HG03135 (cell line): ENCODE data around the gene ABCG8.
"Not testable (repeated sequence)": the region's sequence is repeated elsewhere in the genome, so short reads cannot be mapped to it uniquely, and the experiment has no call there.

Source experiments
- ATAC-seq: cut with Tn5 transposase; IDR thresholded peaks from one replicate; pipeline ENCODE4 v1.9.1; 2021; ENCODE audit warnings: mild to moderate bottlenecking, moderate library complexity; ENCODE audit not compliant: unreplicated experiment

Gene ABCG8

DNA sequence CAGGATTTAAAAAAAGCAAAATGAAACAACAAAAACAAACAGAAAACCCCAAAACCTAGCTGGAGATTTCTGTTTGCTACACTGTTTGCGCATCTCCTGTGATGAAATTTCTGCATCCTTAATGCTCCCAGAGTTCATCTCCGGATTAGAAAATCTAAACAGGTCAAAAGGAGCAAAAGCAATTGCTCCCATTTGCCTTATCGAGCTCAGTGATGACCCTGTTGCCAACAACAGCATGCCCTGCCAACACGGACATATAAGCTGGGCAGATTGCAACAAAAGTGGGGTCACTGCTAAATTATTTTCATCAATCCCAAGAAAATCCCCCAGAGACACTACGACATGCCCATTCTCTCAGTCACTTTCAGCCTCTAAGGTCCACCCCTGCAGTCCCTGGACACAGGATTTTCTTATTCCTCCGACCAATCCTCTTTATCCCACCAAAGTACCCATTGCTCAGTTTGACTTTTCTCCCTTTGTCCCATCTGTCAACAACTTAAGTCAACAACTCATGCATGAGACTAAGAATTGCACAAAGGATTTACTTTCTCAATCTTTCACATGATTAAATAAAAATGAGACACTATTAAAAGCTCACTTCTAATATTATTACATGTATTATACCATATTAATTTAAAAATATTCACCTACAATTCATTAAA is 67.8 kb downstream of the ABCG8 start:
- ATAC-seq = no peak

DNA sequence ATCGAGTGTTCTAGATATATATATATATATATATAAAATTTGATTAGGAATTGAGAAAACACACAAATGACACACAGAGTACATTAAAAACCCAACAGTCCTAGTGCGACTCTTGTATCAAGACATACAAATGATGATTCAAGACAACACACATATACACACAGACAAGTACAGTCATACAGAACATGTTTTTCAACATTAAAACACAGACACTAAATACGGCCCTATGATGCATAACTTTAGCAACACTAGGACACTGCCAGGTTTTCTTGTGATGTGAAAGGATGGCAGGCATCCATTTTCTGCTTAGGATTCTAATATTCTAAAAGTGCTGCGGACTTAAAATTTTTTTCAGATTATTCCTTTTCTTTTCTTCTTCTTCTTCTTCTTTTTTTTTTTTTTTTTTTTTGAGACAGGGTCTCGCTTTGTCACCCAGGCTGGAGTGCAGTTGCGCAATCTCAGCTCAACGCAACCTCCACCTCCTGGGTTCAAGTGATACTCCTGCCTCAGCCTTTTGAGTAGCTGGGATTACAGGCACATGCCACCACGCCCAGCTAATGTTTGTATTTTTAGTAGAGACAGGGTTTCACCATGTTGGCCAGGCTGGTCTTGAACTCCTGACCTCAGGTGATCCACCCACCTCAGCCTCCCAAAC is 72.5 kb downstream of the ABCG8 start:
- not testable (repeated sequence) for ATAC-seq

DNA sequence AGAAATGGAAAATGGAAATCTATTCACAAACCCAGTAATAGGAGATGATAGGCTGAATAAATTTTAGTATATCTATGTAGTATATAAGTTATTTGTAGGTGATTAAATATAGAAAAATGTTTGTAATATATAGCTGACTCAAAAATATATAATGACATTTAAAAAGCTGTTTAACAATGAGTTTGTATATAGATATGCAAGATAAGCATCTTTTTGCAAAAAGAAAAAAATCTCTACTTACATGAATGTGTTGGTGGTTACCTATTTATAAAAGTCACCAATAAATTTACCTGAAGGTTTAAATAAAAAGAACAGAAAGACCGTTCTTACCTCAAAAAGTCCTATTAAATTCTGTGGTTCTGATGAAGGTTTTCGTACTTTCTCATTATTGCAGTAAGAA is 85.7 kb downstream of the ABCG8 start:
- ATAC-seq = no peak

DNA sequence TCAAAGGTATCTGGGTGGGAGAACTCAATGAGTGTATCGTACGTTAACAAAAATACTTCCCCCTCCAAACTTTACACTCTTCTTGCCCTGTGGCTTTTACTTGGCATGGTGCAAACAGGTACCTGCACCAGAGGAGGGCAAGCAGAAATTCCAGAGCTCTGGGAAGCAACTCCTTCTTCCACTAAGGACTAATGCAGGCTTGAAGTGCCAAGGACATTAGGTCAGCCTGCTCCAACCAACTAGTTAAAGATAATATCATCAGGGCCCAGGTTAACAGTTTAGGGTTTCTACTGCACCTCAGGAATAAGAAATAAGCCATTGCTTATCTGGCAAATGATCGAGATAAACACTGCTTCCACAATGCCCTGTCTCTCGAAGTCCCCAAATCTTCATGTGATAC is 86.7 kb downstream of the ABCG8 start:
- ATAC-seq = no peak

DNA sequence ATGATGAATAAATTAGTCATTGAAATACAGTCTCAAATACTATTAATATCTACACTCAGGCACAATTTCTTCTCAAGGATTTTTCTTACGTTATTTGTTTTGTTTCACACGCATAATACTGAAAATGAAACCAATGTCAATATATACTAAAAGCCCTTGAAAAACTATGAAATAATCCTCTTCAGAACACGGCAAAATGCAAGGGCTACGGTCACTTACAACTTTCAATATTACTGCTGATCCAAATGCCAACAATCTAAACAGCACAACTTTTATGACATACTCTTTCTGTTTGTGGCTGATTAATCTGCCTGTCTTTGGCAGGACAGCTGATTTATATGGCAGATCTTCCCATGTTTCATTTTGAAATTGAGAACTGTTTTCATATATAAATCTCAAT is 88.7 kb downstream of the ABCG8 start:
- ATAC-seq = no peak

DNA sequence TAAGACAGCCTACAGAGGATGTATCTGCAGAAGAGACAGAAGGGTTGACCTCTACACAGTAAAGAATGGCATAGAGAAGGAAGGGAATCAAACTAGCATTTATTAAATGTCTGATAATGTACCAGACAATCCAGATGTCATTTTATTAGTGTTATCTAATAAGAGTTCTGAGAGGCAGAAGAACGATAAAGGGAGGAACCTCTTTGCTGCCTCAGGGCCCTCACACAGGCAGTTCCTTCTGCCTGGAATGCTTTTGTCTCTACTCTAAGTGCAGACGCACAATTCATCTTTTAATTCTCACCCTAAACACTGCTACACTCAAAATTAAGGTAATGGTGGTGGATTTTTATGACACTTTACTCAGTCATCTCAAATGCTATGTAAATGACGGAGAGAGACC is 92.5 kb downstream of the ABCG8 start:
- ATAC-seq = no peak
